ENCODE measurements around the gene RETREG1. TPM values are rescaled to one million over a fixed set of nuclear protein-coding genes. Genes with fewer than 3 reads are reported as not detected.

RETREG1 gene
- total and polyA plus RNA-seq, 2 experiments from 2014 or later, result 23.8 to 24.0 TPM

DNA sequence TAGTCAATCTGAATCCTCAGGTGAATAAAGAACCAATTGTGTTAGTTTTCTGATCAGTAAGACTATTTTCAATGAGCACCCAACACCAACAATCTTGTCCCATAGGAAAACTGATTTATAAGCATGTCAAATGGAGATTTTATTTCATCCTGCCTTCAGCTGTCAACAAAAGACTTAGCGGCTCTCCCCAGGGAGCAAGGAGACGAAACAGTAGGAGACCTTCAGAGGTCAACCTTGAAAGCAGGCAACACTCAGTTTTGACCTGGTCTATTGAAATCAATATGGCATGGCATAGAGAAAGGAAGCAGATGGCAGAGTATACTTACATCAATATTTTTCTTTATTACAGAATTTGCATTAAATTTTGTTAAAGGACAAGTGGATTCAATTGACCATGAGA, 185.3 kb downstream of the RETREG1 start:
- DNase-seq (ENCODE audit: low spot score), result no peak
- Histone ChIP-seq H4K20me1 (ENCODE audit: insufficient read depth, poor library complexity, severe bottlenecking) (no peaks in the 10 kb centered on the region), H3K9me3 (ENCODE audit: low read depth) (no peaks in the 10 kb centered on the region), H3K9me2 (replicated peaks; ENCODE audit: insufficient read depth) (no peaks in the 10 kb centered on the region), H2AFZ (no peak overlapping the region), H3K79me2 (no peaks in the 10 kb centered on the region), H3K4me2 (no peak overlapping the region), H3K36me3 (replicated peaks; ENCODE audit: insufficient read depth, low read depth) (no peaks in the 10 kb centered on the region), H3K27me3 (no peaks in the 10 kb centered on the region), H3K4me1 (ENCODE audit: insufficient read depth) (no peaks in the 10 kb centered on the region), H3K27ac (no peak overlapping the region), H3K4me3 (no peak overlapping the region)
- 70% methylated on average over 2 of the region's 2 CpGs for WGBS (ENCODE audit: low lambda C conversion rate, missing lambda C conversion rate)
- TF ChIP-seq, protein P1, sequence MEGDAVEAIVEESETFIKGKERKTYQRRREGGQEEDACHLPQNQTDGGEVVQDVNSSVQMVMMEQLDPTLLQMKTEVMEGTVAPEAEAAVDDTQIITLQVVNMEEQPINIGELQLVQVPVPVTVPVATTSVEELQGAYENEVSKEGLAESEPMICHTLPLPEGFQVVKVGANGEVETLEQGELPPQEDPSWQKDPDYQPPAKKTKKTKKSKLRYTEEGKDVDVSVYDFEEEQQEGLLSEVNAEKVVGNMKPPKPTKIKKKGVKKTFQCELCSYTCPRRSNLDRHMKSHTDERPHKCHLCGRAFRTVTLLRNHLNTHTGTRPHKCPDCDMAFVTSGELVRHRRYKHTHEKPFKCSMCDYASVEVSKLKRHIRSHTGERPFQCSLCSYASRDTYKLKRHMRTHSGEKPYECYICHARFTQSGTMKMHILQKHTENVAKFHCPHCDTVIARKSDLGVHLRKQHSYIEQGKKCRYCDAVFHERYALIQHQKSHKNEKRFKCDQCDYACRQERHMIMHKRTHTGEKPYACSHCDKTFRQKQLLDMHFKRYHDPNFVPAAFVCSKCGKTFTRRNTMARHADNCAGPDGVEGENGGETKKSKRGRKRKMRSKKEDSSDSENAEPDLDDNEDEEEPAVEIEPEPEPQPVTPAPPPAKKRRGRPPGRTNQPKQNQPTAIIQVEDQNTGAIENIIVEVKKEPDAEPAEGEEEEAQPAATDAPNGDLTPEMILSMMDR (IDR thresholded peaks at IDR 0.05; ENCODE audit: poor library complexity), result no peak
- TF ChIP-seq EZH2 (IDR thresholded peaks at IDR 0.05; ENCODE audit: borderline replicate concordance) (no peak), EZH2phosphoT487 (IDR thresholded peaks at IDR 0.05; ENCODE audit: low read depth, severe bottlenecking, unreplicated experiment) (no peak)

DNA sequence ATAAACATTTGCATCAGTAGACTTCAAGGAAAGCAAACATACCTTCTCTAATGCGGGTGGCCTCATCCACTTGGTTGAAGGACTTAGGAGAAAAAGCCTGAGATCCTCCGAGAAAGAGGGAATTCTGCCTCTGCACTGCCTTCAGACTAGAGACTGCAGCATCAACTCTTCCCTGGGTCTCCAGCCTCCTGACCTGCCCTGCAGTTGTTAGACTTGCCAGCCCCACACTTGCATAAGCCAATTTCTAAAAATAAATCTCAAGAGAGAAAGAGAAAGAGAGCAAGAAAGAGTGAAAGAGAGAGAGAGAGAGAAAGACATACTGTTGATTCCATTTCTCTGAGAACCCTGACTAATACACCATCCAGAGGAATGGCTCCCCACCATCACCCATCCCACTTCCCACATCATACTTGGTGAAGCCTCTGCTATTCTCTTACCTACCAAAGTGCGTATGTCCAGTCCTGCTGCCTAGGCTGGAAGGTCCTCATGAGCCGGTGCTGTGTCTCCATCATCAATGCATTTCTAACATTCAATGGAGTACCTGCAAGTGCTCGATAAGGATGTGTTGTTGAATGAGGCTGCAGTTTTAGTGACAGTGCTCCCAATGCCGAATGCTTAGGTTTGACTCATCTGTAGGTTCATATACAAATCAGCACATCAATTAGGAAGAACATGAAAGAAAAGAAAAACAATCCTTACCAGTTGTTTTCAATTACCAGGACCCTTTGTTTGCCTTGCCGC, 186.3 kb downstream of the RETREG1 start:
- Histone ChIP-seq H3K4me3 (no peak overlapping the region), H4K20me1 (ENCODE audit: insufficient read depth, poor library complexity, severe bottlenecking) (no peaks in the 10 kb centered on the region), H3K79me2 (no peaks in the 10 kb centered on the region), H3K9me2 (replicated peaks; ENCODE audit: insufficient read depth) (no peaks in the 10 kb centered on the region), H3K27ac (no peak overlapping the region), H3K4me2 (no peak overlapping the region), H3K4me1 (ENCODE audit: insufficient read depth) (no peaks in the 10 kb centered on the region), H3K36me3 (replicated peaks; ENCODE audit: insufficient read depth, low read depth) (no peaks in the 10 kb centered on the region), H3K27me3 (no peaks in the 10 kb centered on the region), H3K9me3 (ENCODE audit: low read depth) (no peaks in the 10 kb centered on the region), H2AFZ (no peak overlapping the region)
- TF ChIP-seq EZH2phosphoT487 (IDR thresholded peaks at IDR 0.05; ENCODE audit: low read depth, severe bottlenecking, unreplicated experiment) (no peak), EZH2 (IDR thresholded peaks at IDR 0.05; ENCODE audit: borderline replicate concordance) (no peak)
- TF ChIP-seq, protein P1 (IDR thresholded peaks at IDR 0.05; ENCODE audit: poor library complexity), result no peak
- no peak for DNase-seq (ENCODE audit: low spot score)
- WGBS (ENCODE audit: low lambda C conversion rate, missing lambda C conversion rate), result 72% methylated on average over 7 of the region's 7 CpGs

DNA sequence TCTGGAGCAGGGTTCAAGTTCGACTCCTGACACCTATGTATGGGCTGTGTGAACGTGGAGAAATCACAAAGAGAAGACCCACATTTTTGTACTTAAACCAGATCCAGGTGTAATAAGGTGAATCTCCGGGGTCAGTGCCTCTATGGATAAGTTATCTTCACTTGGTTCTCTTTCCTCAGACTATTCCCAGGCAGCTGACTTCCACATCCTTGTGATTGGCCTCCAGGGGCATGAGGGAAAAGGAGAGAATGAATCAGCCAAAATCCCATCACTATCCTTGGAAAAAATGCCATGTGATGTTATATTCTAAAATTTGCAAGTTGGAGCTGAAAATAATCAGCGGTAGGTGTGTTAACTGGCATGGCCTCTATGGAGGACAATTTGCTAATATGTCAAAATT, 188.4 kb downstream of the RETREG1 start:
- WGBS (ENCODE audit: low lambda C conversion rate, missing lambda C conversion rate), result 82% methylated on average over 4 of the region's 4 CpGs
- no peaks in the 10 kb centered on the region for H3K36me3 ChIP-seq (replicated peaks; ENCODE audit: insufficient read depth, low read depth)

More for the DNA sequence above, 188.4 kb downstream of the RETREG1 start:
- no peak overlapping the region for H3K4me3 ChIP-seq
- H2AFZ ChIP-seq, result no peak overlapping the region
- no peaks in the 10 kb centered on the region for H4K20me1 ChIP-seq (ENCODE audit: insufficient read depth, poor library complexity, severe bottlenecking)
- no peaks in the 10 kb centered on the region for H3K9me3 ChIP-seq (ENCODE audit: low read depth)
- H3K27me3 ChIP-seq, result no peaks in the 10 kb centered on the region
- no peak overlapping the region for H3K4me2 ChIP-seq
- no peaks in the 10 kb centered on the region for H3K9me2 ChIP-seq (replicated peaks; ENCODE audit: insufficient read depth)
- H3K79me2 ChIP-seq, result no peaks in the 10 kb centered on the region
- no peak overlapping the region for H3K27ac ChIP-seq
- no peaks in the 10 kb centered on the region for H3K4me1 ChIP-seq (ENCODE audit: insufficient read depth)
- DNase-seq (ENCODE audit: low spot score), result no peak
- TF ChIP-seq, protein P1 (IDR thresholded peaks at IDR 0.05; ENCODE audit: poor library complexity), result no peak
- TF ChIP-seq EZH2phosphoT487 (IDR thresholded peaks at IDR 0.05; ENCODE audit: low read depth, severe bottlenecking, unreplicated experiment) (no peak), EZH2 (IDR thresholded peaks at IDR 0.05; ENCODE audit: borderline replicate concordance) (no peak)
